H1 (cell line): Measurements from ENCODE around the gene OTX2. TPM values are rescaled to one million over a fixed set of nuclear protein-coding genes. Genes with fewer than 3 reads are reported as not detected.

Experiments used
- CTCF ChIA-PET: fragments of 300-600 bp; sonication (Branson Sonifier 250); formaldehyde crosslinking; loops from one replicate; lab custom pipeline; 2021; ENCODE audit not compliant: partially characterized antibody; lab: Charles Lee
- POLR2A ChIA-PET: fragments of 300-600 bp; sonication (Branson Sonifier 250); formaldehyde crosslinking; loops from one replicate; lab custom pipeline; 2021; ENCODE audit warnings: inconsistent platforms; ENCODE audit not compliant: partially characterized antibody; lab: Charles Lee
- DNase-seq, 2 experiments: peaks; one replicate each; pipeline versions ENCODE4 v3.0.0 to v3.0.0-alpha.2; 2010 to 2022; ENCODE audit warnings: low spot score in 2 of 2, low read depth in 1 of 2, mixed read lengths in 1 of 2
- FAIRE-seq: peaks from 2 replicates; lab custom pipeline; 2011; peaks lifted over from hg19 to GRCh38; lab: Jason Lieb, UNC
- H2AFZ ChIP-seq: 2 replicates; pipeline ENCODE4 v1.8.1; 2012; ENCODE audit warnings: low read length, inconsistent platforms
- H2AK5ac ChIP-seq: 2 replicates; pipeline ENCODE4 v1.6.1; 2013; ENCODE audit warnings: low read depth, low read length
- H2BK120ac ChIP-seq: replicated peaks from 2 replicates; pipeline ENCODE3; 2013; ENCODE audit warnings: low read depth, low read length, inconsistent platforms
- H2BK12ac ChIP-seq: 2 replicates; pipeline ENCODE4 v1.6.1; 2013; ENCODE audit warnings: low read depth, low read length
- H2BK15ac ChIP-seq: 2 replicates; pipeline ENCODE4 v1.6.1; 2013; ENCODE audit warnings: low read length
- H2BK20ac ChIP-seq: 2 replicates; pipeline ENCODE4 v1.6.1; 2013; ENCODE audit warnings: low read length
- H2BK5ac ChIP-seq: 2 replicates; pipeline ENCODE4 v1.6.1; 2013; ENCODE audit warnings: low read depth, low read length
- H3K14ac ChIP-seq: 2 replicates; pipeline ENCODE4 v1.6.1; 2013; ENCODE audit warnings: inconsistent platforms; ENCODE audit not compliant: insufficient read length
- H3K18ac ChIP-seq: 2 replicates; pipeline ENCODE4 v1.6.1; 2013; ENCODE audit warnings: low read length; ENCODE audit errors: extremely low read depth
- H3K23ac ChIP-seq: 2 replicates; pipeline ENCODE4 v1.6.1; 2013; ENCODE audit warnings: inconsistent platforms; ENCODE audit not compliant: insufficient read length
- H3K23me2 ChIP-seq: 2 replicates; pipeline ENCODE4 v1.6.1; 2013; ENCODE audit warnings: low read depth, low read length
- H3K27ac ChIP-seq: 2 replicates; pipeline ENCODE4 v1.6.1; 2011; ENCODE audit warnings: low read depth, low read length, inconsistent platforms
- H3K27me3 ChIP-seq, 4 experiments: replicated peaks in 1 of 4; 1 replicate in 1 of 4; 2 replicates in 3 of 4; pipeline versions ENCODE4 v1.6.1 to v1.8.1; 2011 to 2013; ENCODE audit warnings: low read length in 3 of 4, mild to moderate bottlenecking in 3 of 4, inconsistent platforms in 2 of 4, mixed read lengths in 2 of 4, moderate library complexity in 1 of 4; ENCODE audit not compliant: control insufficient read depth in 3 of 4, insufficient read depth in 3 of 4; ENCODE audit errors: extremely low read depth in 1 of 4
- H3K36me3 ChIP-seq, 4 experiments: 2 replicates each; pipeline versions ENCODE4 v1.6.1 to v1.8.1; 2011 to 2013; ENCODE audit warnings: mild to moderate bottlenecking in 4 of 4, low read length in 3 of 4, moderate library complexity in 2 of 4, control low read depth in 1 of 4, inconsistent platforms in 1 of 4; ENCODE audit not compliant: insufficient read depth in 4 of 4, control insufficient read depth in 2 of 4
- H3K4ac ChIP-seq: replicated peaks from 2 replicates; pipeline ENCODE3; 2013; ENCODE audit warnings: low read length, low read depth, mixed read lengths, inconsistent platforms; ENCODE audit not compliant: insufficient read length
- H3K4me1 ChIP-seq, 4 experiments: replicated peaks in 1 of 4; 1 replicate in 1 of 4; 2 replicates in 3 of 4; pipeline versions ENCODE4 v1.6.1 to v1.8.1; 2011 to 2013; ENCODE audit warnings: low read length in 3 of 4, inconsistent platforms in 2 of 4, mixed read lengths in 1 of 4; ENCODE audit not compliant: insufficient read depth in 4 of 4, control insufficient read depth in 3 of 4
- H3K4me2 ChIP-seq, 2 experiments: 2 replicates each; pipeline versions ENCODE4 v1.6.1 to v1.8.1; 2011 to 2013; ENCODE audit warnings: low read depth in 2 of 2, low read length in 2 of 2, control low read depth in 1 of 2, inconsistent platforms in 1 of 2, mild to moderate bottlenecking in 1 of 2; ENCODE audit not compliant: insufficient read depth in 1 of 2
- H3K4me3 ChIP-seq, 4 experiments: fragments of 200-600, 300-600 bp in 1 of 4; sonication (generic), shearing (Covaris generic), sonication (Bioruptor Twin) in 1 of 4; 2 replicates each; pipeline versions ENCODE4 v1.5.1 to v1.8.1; 2011 to 2016; ENCODE audit warnings: low read length in 4 of 4, low read depth in 3 of 4, control low read depth in 2 of 4, inconsistent platforms in 2 of 4, mild to moderate bottlenecking in 2 of 4, mixed read lengths in 1 of 4, moderate library complexity in 1 of 4; ENCODE audit not compliant: insufficient read depth in 2 of 4; ENCODE audit errors: extremely low read depth in 1 of 4
- H3K56ac ChIP-seq: replicated peaks from 2 replicates; pipeline ENCODE3; 2013; ENCODE audit warnings: low read depth, mild to moderate bottlenecking, mixed read lengths, low read length, inconsistent platforms; ENCODE audit not compliant: insufficient read length
- H3K79me1 ChIP-seq: 2 replicates; pipeline ENCODE4 v1.6.1; 2013; ENCODE audit warnings: low read depth, low read length, control low read depth
- H3K79me2 ChIP-seq, 2 experiments: 2 replicates each; pipeline versions ENCODE4 v1.6.1 to v1.8.1; 2012 to 2013; ENCODE audit warnings: low read length in 2 of 2, mild to moderate bottlenecking in 2 of 2, inconsistent platforms in 1 of 2; ENCODE audit not compliant: insufficient read depth in 2 of 2, control insufficient read depth in 1 of 2
- H3K9ac ChIP-seq, 4 experiments: replicated peaks in 1 of 4; 1 replicate in 1 of 4; 2 replicates in 3 of 4; pipeline versions ENCODE4 v1.6.1 to v1.8.1; 2011 to 2013; ENCODE audit warnings: low read depth in 3 of 4, low read length in 3 of 4, control low read depth in 2 of 4, mild to moderate bottlenecking in 2 of 4, moderate library complexity in 2 of 4, inconsistent platforms in 1 of 4; ENCODE audit errors: extremely low read depth in 1 of 4
- H3K9me3 ChIP-seq, 2 experiments: 2 replicates each; pipeline versions ENCODE4 v1.6.1 to v1.8.1; 2012 to 2013; ENCODE audit warnings: mild to moderate bottlenecking in 2 of 2, moderate library complexity in 2 of 2, control low read depth in 1 of 2, inconsistent platforms in 1 of 2, low read depth in 1 of 2, low read length in 1 of 2, mixed read lengths in 1 of 2; ENCODE audit not compliant: insufficient read depth in 2 of 2
- H4K20me1 ChIP-seq, 2 experiments: replicated peaks in 1 of 2; 2 replicates each; pipeline versions ENCODE3 to v1.8.1; 2011 to 2013; ENCODE audit warnings: inconsistent platforms in 2 of 2, low read length in 2 of 2, mild to moderate bottlenecking in 1 of 2; ENCODE audit not compliant: insufficient read depth in 2 of 2, control insufficient read depth in 1 of 2
- H4K5ac ChIP-seq: 2 replicates; pipeline ENCODE4 v1.6.1; 2013; ENCODE audit warnings: low read length, low read depth, mixed read lengths, inconsistent platforms; ENCODE audit not compliant: insufficient read length
- H4K8ac ChIP-seq: 2 replicates; pipeline ENCODE4 v1.8.0; 2013; ENCODE audit warnings: mild to moderate bottlenecking, moderate library complexity, low read length, inconsistent platforms; ENCODE audit not compliant: insufficient read depth; ENCODE audit errors: extremely low read depth
- H4K91ac ChIP-seq: replicated peaks from 2 replicates; pipeline ENCODE3; 2013; ENCODE audit warnings: low read length, mixed read lengths, inconsistent platforms; ENCODE audit not compliant: insufficient read length
- ATF3 ChIP-seq: IDR thresholded peaks from 2 replicates; pipeline ENCODE4 v1.6.1; 2011; ENCODE audit warnings: low read depth, mild to moderate bottlenecking, low read length; ENCODE audit not compliant: insufficient read depth
- CBX5 ChIP-seq: fragments of 300-800, 300-1000 bp; sonication (generic); IDR thresholded peaks from 2 replicates; pipeline ENCODE4 v1.7.1; 2016; ENCODE audit warnings: antibody characterized with exemption, low read length, low read depth
- CEBPB ChIP-seq: IDR thresholded peaks from 2 replicates; pipeline ENCODE4 v1.6.1; 2012; ENCODE audit warnings: low read depth, low read length
- CREB1 ChIP-seq: IDR thresholded peaks from 2 replicates; pipeline ENCODE4 v1.6.1; 2012; ENCODE audit warnings: inconsistent platforms
- CTBP2 ChIP-seq: IDR thresholded peaks from 2 replicates; pipeline ENCODE4 v1.7.0; 2011; ENCODE audit warnings: borderline replicate concordance, mild to moderate bottlenecking, moderate library complexity, mixed read lengths, low read length; ENCODE audit not compliant: insufficient read depth, insufficient read length
- EZH2 ChIP-seq: fragments of 200-600 bp; sonication (generic); IDR thresholded peaks from 2 replicates; pipeline ENCODE4 v1.7.1; 2012; ENCODE audit warnings: low read depth, mild to moderate bottlenecking, moderate library complexity, low read length, inconsistent platforms; ENCODE audit not compliant: severe bottlenecking
- JUND ChIP-seq: IDR thresholded peaks from 2 replicates; pipeline ENCODE4 v1.6.1; 2011; ENCODE audit warnings: mild to moderate bottlenecking, improper control_type of control experiment, low read length
- PHF8 ChIP-seq: fragments of 200-600 bp; sonication (generic); conservative IDR thresholded peaks from 2 replicates; pipeline ENCODE4 v1.7.1; 2012; ENCODE audit warnings: low read depth, mild to moderate bottlenecking, inconsistent platforms, low read length, moderate library complexity
- RBBP5 ChIP-seq: IDR thresholded peaks from 2 replicates; pipeline ENCODE4 v1.7.1; 2012; ENCODE audit warnings: low read depth, mild to moderate bottlenecking, inconsistent platforms, low read length, moderate library complexity, borderline replicate concordance
- RNF2 ChIP-seq: fragments of 200-900, 300-1000 bp; sonication (generic); IDR thresholded peaks from 2 replicates; pipeline ENCODE4 v1.7.1; 2016; ENCODE audit warnings: borderline replicate concordance, low read depth, mild to moderate bottlenecking, antibody characterized with exemption, low read length; ENCODE audit not compliant: poor library complexity, severe bottlenecking; ENCODE audit errors: missing control alignments
- SP4 ChIP-seq: IDR thresholded peaks from 2 replicates; pipeline ENCODE4 v1.6.1; 2012; ENCODE audit warnings: low read length, inconsistent platforms
- SUZ12 ChIP-seq: fragments of 200-600 bp; sonication (generic); IDR thresholded peaks from 2 replicates; pipeline ENCODE4 v1.6.1; 2012; ENCODE audit warnings: mild to moderate bottlenecking, inconsistent platforms, low read length, moderate library complexity, mixed read lengths
- WGBS, 2 experiments: shearing (Covaris generic) in 1 of 2; methylation state at CpG; one replicate each; pipeline versions ENCODE4 v1.1.6 to v1.1.7; 2013 to 2015; ENCODE audit warnings: low lambda C conversion rate in 2 of 2, mixed read lengths in 2 of 2, inconsistent platforms in 1 of 2, low coverage in 1 of 2, missing lambda C conversion rate in 1 of 2; ENCODE audit not compliant: insufficient replicate concordance in 2 of 2, insufficient coverage in 1 of 2, insufficient read length in 1 of 2; ENCODE audit errors: extremely low coverage in 1 of 2, missing lambda C conversion rate in 1 of 2; 5-methylcytosine and 5-hydroxymethylcytosine counted together
- polyA plus RNA-seq, 7 experiments: library from polyadenylated mRNA; depleted of rRNA in 3 of 7; stranded (reverse) in 5 of 7; unstranded in 2 of 7; fragments of >200 nt in 5 of 7; fragments of 200-250 nt in 2 of 7; gene quantifications; 1 replicate in 5 of 7; 2 replicates in 1 of 7; 4 replicates in 1 of 7; pipeline versions ENCODE4 v1.2.1 to v1.2.3, GENCODE V29; 2011 to 2013; ENCODE audit warnings: missing spikeins in 2 of 7, mixed read lengths in 2 of 7
- total RNA-seq: library from RNA; stranded (reverse); fragmentation: NEBNext Ultra II Directional; extraction: Animal tissue kit (Norgen Biotek cat#: 25700); gene quantifications from 2 replicates; pipeline ENCODE4 v1.2.1, GENCODE V29; 2021

Gene OTX2
- total and polyA plus RNA-seq, 2 of the 8 experiments (the other 6 are each of a cell fraction or from before 2014, with no cell fraction given), result 33.9 to 155 TPM

GRCh38 chr14:56814519-56814959 is 4.3 kb upstream of the OTX2 start:
- peak overlapping the region in 2 of 4 experiments; percentile 31 to 40; a peak in 5 of 8 replicates for H3K4me3 ChIP-seq
- peak overlapping the region; percentile 37 for H4K91ac ChIP-seq
- peaks cover 36 to 99% (median 81%) of the 10 kb centered on the region in 4 experiments for H3K27me3 ChIP-seq
- H3K79me2 ChIP-seq, result peaks cover 0 to 7% of the 10 kb centered on the region in 2 experiments; a peak in 1 of 4 replicates
- peak in 1 of 2 experiments; percentile 56 for DNase-seq
- H3K79me1 ChIP-seq, result no peaks in the 10 kb centered on the region
- peak overlapping the region; percentile 93; the same call in 1 of the 2 replicates for H2AK5ac ChIP-seq
- no peak overlapping the region for H3K9ac ChIP-seq
- H2BK12ac ChIP-seq, result peak overlapping the region; percentile 56
- H4K20me1 ChIP-seq, result no peaks in the 10 kb centered on the region
- H3K36me3 ChIP-seq, result no peaks in the 10 kb centered on the region
- peak overlapping the region; percentile 11; the same call in 1 of the 2 replicates for H2BK5ac ChIP-seq
- H2BK20ac ChIP-seq, result peak overlapping the region; percentile 77; the same call in 1 of the 2 replicates
- H3K4ac ChIP-seq, result no peak overlapping the region
- no peak overlapping the region; the same call in 1 of the 2 replicates for H3K18ac ChIP-seq
- ChIA-PET CTCF (interaction anchor here (0.6 to 4.5 kb wide), 10 partner anchors 12 to 235 kb away, joined by 3 to 19 read pairs (median 3); partner anchors contain the start of gene TMEM260), POLR2A (interaction anchor here (0.9 to 4.6 kb wide), 6 partner anchors 10 to 150 kb away, joined by 3 to 53 read pairs (median 4); no protein-coding TSS in a partner anchor)
- 0 out of 2 replicates have a peak overlapping the region, but pooled peaks have one; percentile 34 for H2BK15ac ChIP-seq
- peak overlapping the region; percentile 62 to 87 for H3K4me2 ChIP-seq
- no peaks in the 10 kb centered on the region for H3K9me3 ChIP-seq
- H4K8ac ChIP-seq, result no peak overlapping the region
- no peak overlapping the region for H3K23ac ChIP-seq
- no peak overlapping the region for H2AFZ ChIP-seq
- peak; percentile 57 for FAIRE-seq
- H3K27ac ChIP-seq, result no peak overlapping the region
- H3K56ac ChIP-seq, result peak overlapping the region; percentile 13
- WGBS, 2 experiments, result 2% methylated on average over 7 of the region's 7 CpGs; no CpG with 5 or more reads in 1 of the 2 experiments
- peaks cover 15 to 35% (median 26%) of the 10 kb centered on the region in 4 experiments for H3K4me1 ChIP-seq
- H2BK120ac ChIP-seq, result peak overlapping the region; percentile 2
- no peak overlapping the region for H4K5ac ChIP-seq
- peaks cover 18% of the 10 kb centered on the region for H3K23me2 ChIP-seq
- no peak overlapping the region for H3K14ac ChIP-seq
- TF ChIP-seq ATF3, result no peak
- no peak for TF ChIP-seq RBBP5
- TF ChIP-seq RNF2, result peak; percentile 94
- TF ChIP-seq SUZ12, result peak; percentile 68
- peak; percentile 48 for TF ChIP-seq EZH2
- TF ChIP-seq SP4, result no peak
- TF ChIP-seq JUND, result no peak
- TF ChIP-seq CBX5, result no peak
- TF ChIP-seq CTBP2, result peak; percentile 63
- TF ChIP-seq PHF8, result no peak
- no peak for TF ChIP-seq CREB1
- TF ChIP-seq CEBPB, result no peak
